Activated CD4-positive, alpha-beta memory T cell treated with anti-CD3 and anti-CD28 coated beads for 36 hours (primary cell): ENCODE results near the gene TTC28. TPM values are rescaled to one million over a fixed set of nuclear protein-coding genes. Genes with fewer than 3 reads are reported as not detected.

Experiments used
- CTCF ChIA-PET: fragments of 350-600 bp; sonication (Branson Sonifier 250); formaldehyde crosslinking; loops from one replicate; lab custom pipeline; 2021; ENCODE audit warnings: antibody characterized with exemption, inconsistent platforms; lab: Charles Lee
- POLR2A ChIA-PET: fragments of 350-600 bp; sonication (Branson Sonifier 250); formaldehyde crosslinking; loops from one replicate; lab custom pipeline; 2021; ENCODE audit warnings: antibody characterized with exemption; lab: Charles Lee
- DNase-seq: peaks from one replicate; pipeline ENCODE4 v3.0.0-alpha.2; 2020
- H3K27ac Mint-ChIP-seq: one replicate; pipeline ENCODE4 v1.8.0; 2021; ENCODE audit warnings: mixed read lengths
- H3K27me3 Mint-ChIP-seq: one replicate; pipeline ENCODE4 v1.8.0; 2021; ENCODE audit warnings: mixed read lengths
- H3K36me3 Mint-ChIP-seq: one replicate; pipeline ENCODE4 v1.8.0; 2021; ENCODE audit warnings: mixed read lengths
- H3K4me1 Mint-ChIP-seq: one replicate; pipeline ENCODE4 v1.8.0; 2021; ENCODE audit warnings: low read depth, mixed read lengths
- H3K4me3 Mint-ChIP-seq: one replicate; pipeline ENCODE4 v1.8.0; 2021; ENCODE audit warnings: mild to moderate bottlenecking, mixed read lengths
- H3K9me3 Mint-ChIP-seq: one replicate; pipeline ENCODE4 v1.8.0; 2021; ENCODE audit warnings: mixed read lengths
- intact Hi-C: fragments of 100-400 bp; cut with micrococcal nuclease; formaldehyde crosslinking; loops from one replicate; pipeline ENCODE4 v1.15.1; 2023
- total RNA-seq, 2 experiments: library from RNA; stranded (reverse); gene quantifications; one replicate each; pipeline ENCODE4 v1.2.3, GENCODE V29; 2021

The TTC28 gene
- total RNA-seq, 2 experiments from 2014 or later: 0.59 to 0.80 TPM

DNA sequence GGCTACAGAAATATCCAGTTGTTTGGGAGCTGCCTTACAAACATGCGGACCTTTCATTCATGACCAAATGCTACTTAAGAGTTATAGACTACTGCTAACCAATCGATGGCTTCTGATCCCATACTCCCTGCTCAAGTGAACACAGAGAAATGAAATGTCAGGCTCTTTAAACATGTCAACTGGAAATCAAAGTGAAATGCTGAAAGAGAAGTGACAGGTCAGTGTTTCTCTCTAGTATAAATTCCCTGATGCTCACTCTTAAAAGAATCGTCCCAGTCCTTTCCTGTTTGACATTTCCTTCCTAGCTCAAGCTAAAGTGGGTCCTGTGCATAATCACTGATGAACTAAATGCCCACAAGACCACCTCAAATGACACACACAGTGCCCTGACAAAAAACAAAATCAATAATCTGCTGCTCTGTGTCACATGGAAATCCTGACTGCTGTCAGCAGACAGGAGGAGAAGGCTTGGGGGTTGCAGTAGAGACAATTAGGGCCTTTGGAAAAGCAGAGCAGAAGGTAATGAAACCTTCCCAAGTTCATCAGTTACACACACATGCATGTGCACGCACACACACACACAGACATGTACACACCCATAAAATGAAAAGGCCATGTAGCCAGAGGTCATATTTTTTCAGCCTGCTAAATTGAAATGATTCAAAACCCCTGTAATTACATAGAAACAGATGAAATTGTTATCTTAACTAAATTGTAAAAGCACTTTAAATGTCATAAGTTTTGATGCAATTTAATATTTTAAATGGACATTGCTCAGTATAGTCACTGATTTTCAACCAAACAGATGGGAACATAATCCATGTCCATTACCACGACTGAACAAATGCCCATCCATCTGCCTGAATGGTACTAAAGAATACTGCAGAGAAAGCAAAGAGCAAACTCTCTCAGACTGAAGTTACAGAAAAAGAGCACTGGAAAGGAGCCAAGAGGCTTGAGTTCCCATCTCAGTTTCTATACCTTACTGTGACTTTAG lies 330.7 kb downstream of the TTC28 start:
- Mint-ChIP-seq H3K4me3 (no peak overlapping the region), H3K27me3 (peaks cover 15% of the 10 kb centered on the region), H3K27ac (no peak overlapping the region), H3K36me3 (no peaks in the 10 kb centered on the region), H3K9me3 (no peaks in the 10 kb centered on the region), H3K4me1 (no peaks in the 10 kb centered on the region)
- CTCF ChIA-PET: interaction anchor here (1.1 kb wide), 1 partner anchor 12 kb away, joined by 3 read pairs; no protein-coding TSS in a partner anchor
- intact Hi-C loops: no loop called here
- no peak for DNase-seq
- POLR2A ChIA-PET: no interaction called here

DNA sequence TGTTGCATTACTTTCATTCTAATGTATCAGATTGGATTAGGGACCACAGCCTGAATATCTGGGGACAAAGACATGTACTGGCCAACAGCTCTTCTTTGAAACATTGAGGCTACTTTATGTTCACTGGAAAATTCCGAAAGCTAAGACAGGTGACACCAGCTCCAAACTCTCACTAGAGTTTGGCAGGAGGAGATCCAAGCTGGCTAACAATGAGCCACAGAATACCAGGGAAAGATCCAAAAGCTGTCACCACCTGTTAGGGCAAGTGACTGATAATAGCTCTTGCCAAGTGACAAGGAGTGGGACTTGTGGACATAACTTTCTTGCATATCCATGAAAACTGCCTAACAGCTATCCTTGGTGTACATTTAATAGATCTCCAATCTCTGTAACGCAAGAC lies 333.3 kb downstream of the TTC28 start:
- Mint-ChIP-seq H3K9me3 (no peaks in the 10 kb centered on the region), H3K27me3 (peaks cover 12% of the 10 kb centered on the region), H3K4me3 (no peak overlapping the region), H3K4me1 (no peaks in the 10 kb centered on the region), H3K36me3 (no peaks in the 10 kb centered on the region), H3K27ac (no peak overlapping the region)
- CTCF ChIA-PET: no interaction called here
- DNase-seq: no peak
- POLR2A ChIA-PET: no interaction called here
- intact Hi-C loops: no loop called here

DNA sequence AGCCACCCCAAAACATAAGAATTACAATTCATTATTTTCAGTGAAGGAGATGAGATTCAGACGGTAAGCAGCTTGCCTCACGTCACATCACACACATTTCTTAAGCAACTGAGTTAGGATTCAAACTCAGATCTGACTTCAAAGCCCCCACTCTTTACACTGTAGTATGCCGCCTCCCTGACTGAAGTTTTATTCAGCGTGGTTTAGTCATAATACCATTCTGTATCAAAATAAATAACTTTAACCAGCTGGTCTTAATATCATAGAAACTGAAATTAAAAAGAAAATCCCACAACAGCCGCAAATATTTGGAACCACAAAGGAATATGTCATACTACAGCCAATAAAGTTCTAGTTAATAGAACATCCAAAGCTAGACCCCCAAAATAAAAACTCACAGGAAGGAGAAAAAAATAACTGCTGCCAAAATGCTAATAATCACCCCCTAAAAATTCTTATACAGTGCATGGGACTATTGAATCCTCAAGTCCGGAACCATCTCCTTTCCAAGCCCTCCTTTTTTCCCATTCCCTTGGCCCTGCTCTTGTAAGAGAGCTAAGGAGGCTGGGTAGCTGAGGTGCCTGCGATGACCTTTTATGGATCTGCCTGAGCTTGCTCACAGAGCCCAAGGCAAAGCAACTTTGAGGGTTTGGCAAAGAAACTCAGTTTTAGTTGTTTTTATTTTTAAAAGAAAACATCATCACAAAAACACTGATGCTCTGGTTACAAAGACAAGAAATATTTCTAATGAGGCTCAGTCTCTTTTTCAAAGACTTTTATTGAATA lies 334.5 kb downstream of the TTC28 start:
- Mint-ChIP-seq H3K4me3 (no peak overlapping the region), H3K36me3 (no peaks in the 10 kb centered on the region), H3K4me1 (no peaks in the 10 kb centered on the region), H3K9me3 (no peaks in the 10 kb centered on the region), H3K27ac (no peak overlapping the region), H3K27me3 (peaks cover 14% of the 10 kb centered on the region)
- ChIA-PET POLR2A (no interaction called here), CTCF (no interaction called here)
- no peak for DNase-seq
- intact Hi-C loops: no loop called here

DNA sequence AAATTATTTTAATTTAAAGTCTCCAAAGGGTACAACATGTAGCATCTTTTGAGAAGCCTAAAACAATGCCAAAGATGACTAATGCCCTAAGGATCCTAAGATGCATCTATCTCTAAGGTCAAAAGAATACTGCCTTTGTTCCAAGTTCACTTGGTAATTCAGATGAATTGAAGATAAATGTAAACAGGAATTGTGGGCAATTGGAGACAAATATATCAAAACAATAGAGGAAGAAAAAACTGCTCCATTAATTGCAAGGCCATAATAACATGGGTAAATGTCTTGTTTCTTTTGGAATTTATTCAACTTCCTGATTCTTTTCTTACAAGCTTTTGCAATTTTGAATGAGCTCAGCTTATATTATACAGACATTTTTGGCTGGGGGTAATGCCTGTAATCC lies 338.6 kb downstream of the TTC28 start:
- Mint-ChIP-seq H3K36me3 (no peaks in the 10 kb centered on the region), H3K27me3 (peaks cover 22% of the 10 kb centered on the region), H3K4me3 (no peak overlapping the region), H3K9me3 (peaks cover 2% of the 10 kb centered on the region), H3K4me1 (no peaks in the 10 kb centered on the region), H3K27ac (no peak overlapping the region)
- CTCF ChIA-PET: no interaction called here
- DNase-seq: no peak
- intact Hi-C loops: no loop called here
- POLR2A ChIA-PET: no interaction called here

DNA sequence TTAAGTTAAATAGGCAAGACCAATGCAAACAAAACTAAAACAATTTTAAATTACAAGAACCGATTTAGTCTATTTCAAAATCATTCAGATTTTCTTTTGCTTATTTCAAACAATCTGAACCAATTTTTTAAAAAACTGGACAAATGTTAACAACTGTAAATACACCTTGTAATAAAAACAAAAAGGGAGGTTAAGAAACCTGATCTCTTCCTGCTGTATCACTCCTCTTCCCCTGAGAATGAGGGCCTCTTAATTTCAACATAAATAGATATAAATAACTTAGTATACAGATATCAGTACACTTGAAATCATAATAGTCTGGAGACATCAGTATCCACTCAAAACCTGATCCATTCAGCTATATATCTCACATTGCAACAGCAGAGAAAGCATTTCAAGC lies 346.6 kb downstream of the TTC28 start:
- H3K27ac Mint-ChIP-seq: no peak overlapping the region
- H3K27me3 Mint-ChIP-seq: peaks cover 4% of the 10 kb centered on the region
- no peak for DNase-seq
- H3K9me3 Mint-ChIP-seq: peaks cover 10% of the 10 kb centered on the region
- POLR2A ChIA-PET: no interaction called here
- intact Hi-C loops: no loop called here
- CTCF ChIA-PET: no interaction called here
- H3K4me1 Mint-ChIP-seq: no peaks in the 10 kb centered on the region
- no peak overlapping the region for H3K4me3 Mint-ChIP-seq
- H3K36me3 Mint-ChIP-seq: no peaks in the 10 kb centered on the region

DNA sequence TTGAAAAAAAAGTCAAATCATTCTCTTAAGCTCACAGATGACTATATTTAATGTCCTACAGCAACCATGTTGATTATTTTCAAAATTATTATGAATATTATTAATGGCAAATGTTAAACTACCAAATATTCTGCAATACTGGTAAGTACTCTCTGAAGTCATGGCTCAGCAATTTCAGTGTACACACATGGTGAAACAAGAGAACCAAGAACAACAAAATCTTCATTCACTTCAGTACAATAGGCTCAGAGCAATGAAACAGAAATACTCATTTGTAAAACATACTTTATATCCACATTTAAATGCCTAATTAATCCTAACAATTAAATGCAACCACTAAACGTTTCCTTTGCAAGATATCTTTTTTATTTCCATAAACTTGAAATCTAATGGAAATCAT lies 347.2 kb downstream of the TTC28 start:
- ChIA-PET POLR2A (no interaction called here), CTCF (no interaction called here)
- Mint-ChIP-seq H3K4me1 (no peaks in the 10 kb centered on the region), H3K27me3 (peaks cover 5% of the 10 kb centered on the region), H3K27ac (no peak overlapping the region), H3K9me3 (peaks cover 9% of the 10 kb centered on the region), H3K4me3 (no peak overlapping the region), H3K36me3 (no peaks in the 10 kb centered on the region)
- intact Hi-C loops: no loop called here
- no peak for DNase-seq

DNA sequence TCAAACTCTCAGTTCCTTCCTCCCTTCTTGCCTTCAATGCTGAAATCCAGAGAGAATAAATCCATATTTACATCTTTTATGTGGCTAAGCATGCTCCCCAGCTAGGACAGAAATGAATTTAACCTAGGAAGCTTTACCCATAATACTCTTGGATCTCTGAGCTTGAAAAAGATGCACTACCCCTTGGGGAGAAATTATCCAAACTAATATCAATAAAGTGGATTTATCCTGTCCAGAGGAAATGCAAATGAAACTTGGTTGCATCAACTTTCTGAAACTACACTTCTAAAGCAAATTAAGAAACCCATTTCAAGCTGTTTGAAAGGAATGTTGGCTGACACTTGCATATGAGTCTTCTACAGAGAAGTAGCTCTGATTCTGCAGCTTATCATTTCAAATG lies 347.9 kb downstream of the TTC28 start:
- Mint-ChIP-seq H3K27ac (no peak overlapping the region), H3K36me3 (no peaks in the 10 kb centered on the region), H3K4me3 (no peak overlapping the region), H3K4me1 (no peaks in the 10 kb centered on the region), H3K27me3 (peaks cover 5% of the 10 kb centered on the region), H3K9me3 (peaks cover 9% of the 10 kb centered on the region)
- intact Hi-C loops: no loop called here
- ChIA-PET POLR2A (no interaction called here), CTCF (no interaction called here)
- DNase-seq: no peak

DNA sequence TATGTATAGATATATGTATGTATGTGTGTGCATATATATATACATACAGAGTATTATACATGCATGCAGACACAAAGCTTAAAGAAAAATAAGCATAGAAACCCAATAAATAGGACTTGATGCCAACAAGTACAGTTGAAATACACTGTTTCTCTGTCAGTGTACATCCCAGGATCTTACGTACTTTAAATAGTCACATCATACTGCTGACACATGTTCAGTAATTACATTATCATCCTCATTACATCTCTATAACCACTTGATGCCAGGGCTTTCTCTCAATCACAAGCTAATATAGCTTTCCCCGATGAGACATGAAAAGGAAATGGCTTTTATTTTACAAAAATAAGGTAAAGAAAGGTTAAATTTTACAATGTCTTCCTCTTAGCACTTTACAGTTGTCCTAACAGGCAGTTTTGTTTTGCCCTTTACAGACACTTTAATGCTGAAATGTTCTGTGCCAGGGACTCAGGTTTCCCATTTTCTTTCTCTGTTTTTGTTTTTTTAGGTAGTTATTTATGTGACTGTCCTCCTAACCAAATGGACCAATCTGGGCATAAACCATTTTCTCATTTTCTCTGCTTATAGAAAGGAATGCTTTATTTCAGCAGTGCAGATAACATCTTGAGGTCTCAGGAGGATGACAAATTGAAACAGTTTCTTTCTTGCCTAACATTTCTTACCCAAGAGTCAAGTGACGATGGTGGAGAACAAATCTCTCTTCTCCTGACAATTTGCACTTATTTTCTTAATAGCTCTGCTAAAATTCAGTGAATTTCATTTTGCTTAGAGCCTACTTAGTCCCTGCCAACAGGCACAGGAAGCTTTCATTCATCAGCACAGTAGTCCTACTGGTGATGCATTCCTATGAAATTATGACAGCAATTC lies 350.2 kb downstream of the TTC28 start:
- intact Hi-C loops: no loop called here
- POLR2A ChIA-PET: no interaction called here

DNA sequence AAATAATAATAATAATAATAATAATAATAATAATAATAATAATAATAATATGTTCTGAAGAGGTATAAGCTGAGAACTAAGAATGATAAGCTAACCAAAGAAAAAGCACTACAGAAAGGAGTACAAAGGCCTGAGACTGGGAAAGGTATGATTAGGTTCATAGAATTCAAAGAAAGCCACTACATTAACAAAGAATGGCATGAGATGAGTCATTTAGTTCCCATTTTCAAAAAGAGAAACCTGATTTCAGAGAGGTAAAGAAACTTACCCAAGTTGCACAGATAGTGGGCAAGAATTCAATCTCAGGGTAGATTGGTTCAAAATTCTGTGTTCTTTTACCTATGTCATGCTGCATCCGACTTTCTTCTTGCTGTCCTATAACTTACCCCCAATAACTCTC lies 350.9 kb downstream of the TTC28 start:
- intact Hi-C loops: no loop called here
- no peak for DNase-seq
- Mint-ChIP-seq H3K36me3 (no peaks in the 10 kb centered on the region), H3K27ac (no peak overlapping the region), H3K4me3 (no peak overlapping the region), H3K9me3 (no peaks in the 10 kb centered on the region), H3K4me1 (no peaks in the 10 kb centered on the region), H3K27me3 (peaks cover 6% of the 10 kb centered on the region)
- ChIA-PET POLR2A (no interaction called here), CTCF (no interaction called here)

More for the DNA sequence above, 350.2 kb downstream of the TTC28 start:
- no peak for DNase-seq
- Mint-ChIP-seq H3K4me3 (no peak overlapping the region), H3K4me1 (no peaks in the 10 kb centered on the region), H3K36me3 (no peaks in the 10 kb centered on the region), H3K9me3 (peaks cover 1% of the 10 kb centered on the region), H3K27me3 (peaks cover 6% of the 10 kb centered on the region), H3K27ac (no peak overlapping the region)
- CTCF ChIA-PET: no interaction called here

DNA sequence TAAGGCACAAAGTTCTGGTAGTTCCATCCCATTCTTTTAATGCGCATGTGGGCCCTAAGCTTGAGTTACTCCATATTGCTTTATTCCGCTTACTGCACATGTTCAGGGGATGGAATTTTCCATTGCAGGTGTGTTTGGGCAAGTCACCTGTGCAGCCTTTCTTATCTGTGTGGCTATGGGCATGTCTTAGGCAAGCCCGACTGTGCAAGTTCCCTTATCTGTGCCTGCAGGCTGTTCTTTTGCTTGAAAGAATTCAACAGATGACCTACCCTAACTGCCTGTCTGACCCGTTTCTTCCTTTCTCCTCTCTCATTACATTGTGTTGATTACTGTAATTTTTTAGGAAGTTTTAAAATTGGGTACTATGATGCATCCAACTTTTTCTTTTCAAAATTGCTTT lies 363.6 kb downstream of the TTC28 start:
- Mint-ChIP-seq H3K27me3 (peaks cover 6% of the 10 kb centered on the region), H3K9me3 (no peaks in the 10 kb centered on the region), H3K4me1 (no peaks in the 10 kb centered on the region), H3K27ac (no peak overlapping the region), H3K4me3 (no peak overlapping the region), H3K36me3 (no peaks in the 10 kb centered on the region)
- no peak for DNase-seq
- CTCF ChIA-PET: no interaction called here
- intact Hi-C loops: no loop called here
- POLR2A ChIA-PET: no interaction called here

DNA sequence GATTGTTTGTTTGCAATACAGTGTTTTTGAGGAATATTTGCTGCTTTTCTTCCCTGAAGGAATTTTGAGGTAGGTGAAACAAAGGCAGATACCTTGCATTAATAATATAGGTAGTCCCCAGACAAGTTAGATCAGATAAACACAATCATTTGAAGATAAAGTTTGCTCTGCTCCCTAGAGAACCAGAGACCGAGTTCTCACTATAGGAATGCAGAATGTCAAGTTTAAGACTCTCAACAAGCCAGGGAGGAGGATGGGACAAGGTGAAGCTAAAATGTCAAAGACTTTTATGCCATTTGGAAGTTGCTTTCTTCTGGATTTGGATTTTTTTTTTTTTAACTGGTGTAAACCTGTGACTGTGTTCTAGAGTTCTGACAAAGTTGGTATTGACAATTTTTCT lies 364.7 kb downstream of the TTC28 start:
- POLR2A ChIA-PET: no interaction called here
- H3K27me3 Mint-ChIP-seq: peaks cover 3% of the 10 kb centered on the region
- no peaks in the 10 kb centered on the region for H3K36me3 Mint-ChIP-seq
- H3K4me3 Mint-ChIP-seq: no peak overlapping the region
- intact Hi-C loops: no loop called here
- no peaks in the 10 kb centered on the region for H3K9me3 Mint-ChIP-seq
- no peak for DNase-seq
- no peaks in the 10 kb centered on the region for H3K4me1 Mint-ChIP-seq
- no peak overlapping the region for H3K27ac Mint-ChIP-seq
- CTCF ChIA-PET: no interaction called here

DNA sequence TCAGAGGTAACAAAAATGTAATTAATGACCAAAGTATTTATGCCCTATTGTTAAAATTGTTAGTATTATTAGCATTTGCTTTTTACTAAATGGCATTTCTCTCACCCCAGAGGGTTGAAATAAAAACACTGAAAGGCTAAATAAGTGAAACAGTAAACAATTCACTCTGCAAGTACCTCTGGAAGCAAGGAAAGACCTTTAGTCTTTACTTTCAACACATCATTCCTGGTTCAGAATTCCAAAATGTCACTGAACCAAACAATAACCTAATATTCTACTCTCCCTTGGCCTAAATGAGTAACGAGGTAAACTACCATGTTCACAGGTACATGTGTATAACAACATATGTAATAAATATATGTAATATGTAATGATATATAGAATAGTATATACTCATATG lies 369.3 kb downstream of the TTC28 start:
- POLR2A ChIA-PET: no interaction called here
- CTCF ChIA-PET: no interaction called here
- Mint-ChIP-seq H3K27me3 (peaks cover 4% of the 10 kb centered on the region), H3K4me3 (no peak overlapping the region), H3K36me3 (no peaks in the 10 kb centered on the region), H3K4me1 (no peaks in the 10 kb centered on the region), H3K9me3 (no peaks in the 10 kb centered on the region), H3K27ac (no peak overlapping the region)
- no peak for DNase-seq
- intact Hi-C loops: no loop called here
